Endothelial cell of umbilical vein (primary cell): ENCODE data around the gene FAM120A. TPM values are rescaled to one million over a fixed set of nuclear protein-coding genes. Genes with fewer than 3 reads are reported as not detected.

ENCODE experiments used
- BruUV-seq: library from RNA; stranded (reverse); fragments of 400-500 nt; replicated peaks from 2 replicates; lab custom pipeline; 2021; lab: Mats Ljungman, UMichigan
- CTCF ChIA-PET: fragments of 300-600, 350-600 bp; sonication (Branson Sonifier 250); formaldehyde crosslinking; loops from one replicate; lab custom pipeline; 2021; ENCODE audit warnings: antibody characterized with exemption, inconsistent platforms; lab: Charles Lee
- POLR2A ChIA-PET: fragments of 300-600, 350-600 bp; sonication (Branson Sonifier 250); formaldehyde crosslinking; loops from one replicate; lab custom pipeline; 2021; ENCODE audit warnings: antibody characterized with exemption, inconsistent platforms; lab: Charles Lee
- DNase-seq: peaks from one replicate; pipeline ENCODE4 v3.0.0-alpha.2; 2011; ENCODE audit warnings: low read depth, low spot score
- FAIRE-seq: peaks from 2 replicates; lab custom pipeline; 2011; peaks lifted over from hg19 to GRCh38; lab: Jason Lieb, UNC
- H2AFZ ChIP-seq: 2 replicates; pipeline ENCODE4 v1.6.0; 2012; ENCODE audit warnings: low read depth, low read length, control low read depth, inconsistent platforms
- H3K27ac ChIP-seq: 2 replicates; pipeline ENCODE4 v1.5.1; 2011; ENCODE audit warnings: low read depth, mild to moderate bottlenecking, control low read depth, low read length, moderate library complexity; ENCODE audit not compliant: insufficient read depth
- H3K27me3 ChIP-seq, 2 experiments: 2 replicates each; pipeline versions ENCODE4 v1.6.0 to v1.6.1; 2011; ENCODE audit warnings: low read length in 2 of 2, mixed read lengths in 1 of 2; ENCODE audit not compliant: control insufficient read depth in 2 of 2, insufficient read depth in 2 of 2
- H3K36me3 ChIP-seq, 2 experiments: 2 replicates in 1 of 2; 3 replicates in 1 of 2; pipeline ENCODE4 v1.5.1; 2011; ENCODE audit warnings: low read length in 2 of 2, mild to moderate bottlenecking in 1 of 2, moderate library complexity in 1 of 2; ENCODE audit not compliant: control insufficient read depth in 2 of 2, insufficient read depth in 2 of 2; ENCODE audit errors: extremely low read depth in 1 of 2
- H3K4me1 ChIP-seq: 3 replicates; pipeline ENCODE4 v1.5.1; 2011; ENCODE audit warnings: mild to moderate bottlenecking, low read length; ENCODE audit not compliant: control insufficient read depth, insufficient read depth; ENCODE audit errors: extremely low read depth
- H3K4me2 ChIP-seq: 2 replicates; pipeline ENCODE4 v1.6.1; 2011; ENCODE audit warnings: low read length, control low read depth, mixed read lengths; ENCODE audit not compliant: insufficient read depth
- H3K4me3 ChIP-seq, 3 experiments: fragments of 200-600 bp in 1 of 3; sonication (generic), shearing (Covaris generic) in 1 of 3; replicated peaks in 1 of 3; 2 replicates each; pipeline ENCODE4 v1.5.1; 2011 to 2016; ENCODE audit warnings: control low read depth in 3 of 3, low read length in 3 of 3, mild to moderate bottlenecking in 2 of 3, inconsistent platforms in 1 of 3, low read depth in 1 of 3, moderate library complexity in 1 of 3; ENCODE audit not compliant: insufficient read depth in 1 of 3
- H3K79me2 ChIP-seq: 2 replicates; pipeline ENCODE4 v1.6.0; 2012; ENCODE audit warnings: low read length, inconsistent platforms; ENCODE audit not compliant: control insufficient read depth, insufficient read depth
- H3K9ac ChIP-seq: replicated peaks from 2 replicates; pipeline ENCODE3; 2011; ENCODE audit warnings: low read length, control low read depth; ENCODE audit not compliant: insufficient read depth; ENCODE audit errors: extremely low read depth
- H3K9me1 ChIP-seq: replicated peaks from 3 replicates; pipeline ENCODE4 v1.6.0; 2011; ENCODE audit warnings: mild to moderate bottlenecking, low read length; ENCODE audit not compliant: control insufficient read depth, insufficient read depth; ENCODE audit errors: extremely low read depth
- H3K9me3 ChIP-seq: replicated peaks from 2 replicates; pipeline ENCODE4 v1.5.1; 2012; ENCODE audit warnings: low read length, inconsistent platforms; ENCODE audit not compliant: control insufficient read depth, insufficient read depth
- H4K20me1 ChIP-seq: replicated peaks from 2 replicates; pipeline ENCODE3; 2011; ENCODE audit warnings: mild to moderate bottlenecking, low read length; ENCODE audit not compliant: control insufficient read depth, insufficient read depth; ENCODE audit errors: extremely low read depth
- CTCF ChIP-seq, 2 donors: IDR thresholded peaks; 1 replicate in 1 of 2; 2 replicates in 1 of 2; pipeline ENCODE4 v1.5.1; 2011; ENCODE audit warnings: low read length in 2 of 2, mild to moderate bottlenecking in 2 of 2, moderate library complexity in 2 of 2, control low read depth in 1 of 2, inconsistent platforms in 1 of 2, low read depth in 1 of 2; ENCODE audit not compliant: insufficient read depth in 1 of 2; ENCODE audit errors: extremely low read depth in 1 of 2
- EZH2 ChIP-seq: IDR thresholded peaks from 2 replicates; pipeline ENCODE4 v1.6.1; 2012; ENCODE audit warnings: borderline replicate concordance, low read depth, mild to moderate bottlenecking, moderate library complexity, low read length, inconsistent platforms; ENCODE audit not compliant: severe bottlenecking
- FOS ChIP-seq: IDR thresholded peaks from 2 replicates; pipeline ENCODE4 v1.6.1; 2011; ENCODE audit warnings: mild to moderate bottlenecking, low read length, moderate library complexity, borderline replicate concordance; ENCODE audit not compliant: insufficient read depth
- GATA2 ChIP-seq: IDR thresholded peaks from 2 replicates; pipeline ENCODE4 v1.7.0; 2011; ENCODE audit warnings: low read depth, mild to moderate bottlenecking, moderate library complexity, mixed read lengths, low read length; ENCODE audit not compliant: insufficient read length, insufficient read depth
- JUN ChIP-seq: IDR thresholded peaks from 2 replicates; pipeline ENCODE4 v1.6.1; 2011; ENCODE audit warnings: borderline replicate concordance, low read depth; ENCODE audit not compliant: insufficient read length, insufficient read depth
- MYC ChIP-seq: IDR thresholded peaks from one replicate; pipeline ENCODE4 v1.6.1; 2011; ENCODE audit warnings: mild to moderate bottlenecking, low read depth, low read length
- POLR2A ChIP-seq: IDR thresholded peaks from 2 replicates; pipeline ENCODE4 v1.6.1; 2012; ENCODE audit warnings: low read depth, mild to moderate bottlenecking, control low read depth, low read length
- POLR2AphosphoS5 ChIP-seq: IDR thresholded peaks from 2 replicates; pipeline ENCODE4 v1.6.1; 2012; ENCODE audit warnings: low read depth, mild to moderate bottlenecking, control low read depth, low read length, moderate library complexity; ENCODE audit not compliant: insufficient read depth
- dilution Hi-C: fragments of 300-500 bp; cut with MboI; formaldehyde crosslinking; loops from one replicate; pipeline ENCODE4 v1.15.0; 2019; ENCODE audit warnings: low sequenced_read_pairs; ENCODE audit not compliant: extremely low pct_ligation_motif_present
- intact Hi-C: fragments of 100-400 bp; cut with micrococcal nuclease; formaldehyde crosslinking; loops from one replicate; pipeline ENCODE4 v1.10.0; 2022
- polyA plus RNA-seq, 4 experiments: library from polyadenylated mRNA; depleted of rRNA in 3 of 4; stranded (reverse) in 3 of 4; unstranded in 1 of 4; fragments of >200 nt; gene quantifications; 2 replicates each; pipeline versions ENCODE4 v1.2.1 to v1.2.3, GENCODE V29; 2011 to 2012; ENCODE audit warnings: missing spikeins in 1 of 4
- total RNA-seq: library from RNA; stranded (reverse); gene quantifications from 2 replicates; pipeline ENCODE4 v1.2.3, GENCODE V29; 2021
- TF ChIP-seq, protein P1 (sequence below): IDR thresholded peaks from 2 replicates; pipeline ENCODE4 v1.6.1; 2011; ENCODE audit not compliant: insufficient read depth, insufficient read length

FAM120A gene
- total and polyA plus RNA-seq, 2 donors (not counting 3 experiments of a cell fraction or from before 2014, with no cell fraction given) = 66.8 to 126 TPM

- Histone ChIP-seq H3K4me2 (no peak overlapping the region), H3K4me3 (no peak overlapping the region), H3K9me1 (no peaks in the 10 kb centered on the region), H3K9me3 (no peaks in the 10 kb centered on the region), H3K36me3 (peaks cover 0 to 1% of the 10 kb centered on the region in 2 experiments), H4K20me1 (no peaks in the 10 kb centered on the region), H3K79me2 (peaks cover 82% of the 10 kb centered on the region), H3K4me1 (no peaks in the 10 kb centered on the region), H3K27me3 (no peaks in the 10 kb centered on the region), H3K9ac (no peak overlapping the region), H2AFZ (no peak overlapping the region), H3K27ac (no peak overlapping the region)
- TF ChIP-seq POLR2A (no peak), FOS (no peak), EZH2 (no peak), JUN (no peak), GATA2 (no peak), CTCF (IDR thresholded peaks at IDR 0.05; ENCODE audit: extremely low read depth in 1 of 2, insufficient read depth in 1 of 2, low read depth in 1 of 2, low read length in 2 of 2) (no peak), POLR2AphosphoS5 (no peak), MYC (no peak)
- TF ChIP-seq, protein P1, sequence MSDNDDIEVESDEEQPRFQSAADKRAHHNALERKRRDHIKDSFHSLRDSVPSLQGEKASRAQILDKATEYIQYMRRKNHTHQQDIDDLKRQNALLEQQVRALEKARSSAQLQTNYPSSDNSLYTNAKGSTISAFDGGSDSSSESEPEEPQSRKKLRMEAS = no peak
- BruUV-seq = no TSS peak
- DNase-seq (no peak), FAIRE-seq (no peak)
- dilution Hi-C loops = no loop called here
- POLR2A ChIA-PET = no interaction called here
- intact Hi-C loops = no loop called here
- CTCF ChIA-PET = interaction anchor here (1.6 kb wide), 1 partner anchor 12 kb away, joined by 3 read pairs; no protein-coding TSS in a partner anchor
These were observed 57.6 kb downstream of the FAM120A start for GRCh38 chr9:93509084-93509483.
